K562 (cell line): ENCODE measurements around the gene FGFRL1. TPM values are rescaled to one million over a fixed set of nuclear protein-coding genes. Genes with fewer than 3 reads are reported as not detected.

Experiments used
- BRD4 ChIP-seq: fragments of 200-600 bp; sonication (generic); IDR thresholded peaks from 2 replicates; pipeline ENCODE4 v1.6.1; 2017; ENCODE audit warnings: inconsistent platforms
- EHMT2 ChIP-seq: fragments of 450-650 bp; IDR thresholded peaks from 2 replicates; pipeline ENCODE4 v1.6.1; 2018; ENCODE audit warnings: antibody characterized with exemption
- EP300 ChIP-seq: IDR thresholded peaks from 2 replicates; pipeline ENCODE4 v1.6.1; 2012; ENCODE audit warnings: low read length, improper control_type of control experiment
- FOXP1 ChIP-seq: sonication (generic); formaldehyde crosslinking; IDR thresholded peaks from 2 replicates; pipeline ENCODE4 v1.8.0; 2022; ENCODE audit warnings: mild to moderate bottlenecking, missing genetic modification reagents
- POLR2H ChIP-seq: IDR thresholded peaks from 2 replicates; pipeline ENCODE4 v1.6.1; 2016; ENCODE audit warnings: missing genetic modification characterization, low read depth, mild to moderate bottlenecking, control low read depth, missing compliant biosample characterization, moderate library complexity
- YY1 ChIP-seq, 3 experiments: IDR thresholded peaks; 2 replicates each; pipeline ENCODE4 v1.6.1; 2011; ENCODE audit warnings: low read length in 2 of 3, mild to moderate bottlenecking in 2 of 3, moderate library complexity in 2 of 3, borderline replicate concordance in 1 of 3, control low read depth in 1 of 3, low read depth in 1 of 3; ENCODE audit not compliant: insufficient read depth in 3 of 3, insufficient replicate concordance in 2 of 3, control insufficient read depth in 1 of 3, insufficient read length in 1 of 3; ENCODE audit errors: extremely low read depth in 1 of 3
- ZNF146 ChIP-seq: IDR thresholded peaks from one replicate; pipeline ENCODE4 v1.6.1; 2018; ENCODE audit warnings: missing compliant biosample characterization; ENCODE audit not compliant: unreplicated experiment
- polyA plus RNA-seq, 8 experiments: library from polyadenylated mRNA; depleted of rRNA in 4 of 8; stranded (reverse) in 5 of 8; unstranded in 3 of 8; fragments of >200 nt; fragmentation: Nextera tagmentation in 2 of 8; fragmentation: Illumina TruSeq in 1 of 8; extraction: Ambion mirVana in 2 of 8; extraction: Trizol in 1 of 8; gene quantifications; 2 replicates each; pipeline versions ENCODE4 v1.2.1 to v1.2.3, GENCODE V29; 2011 to 2014; ENCODE audit warnings: inconsistent platforms in 1 of 8, missing spikeins in 1 of 8
- total RNA-seq, 7 experiments: library from RNA; depleted of rRNA in 6 of 7; stranded (reverse); fragments of >200 nt in 6 of 7; fragmentation: Illumina TruSeq in 2 of 7; extraction: Trizol in 2 of 7; gene quantifications; 2 replicates each; pipeline versions ENCODE4 v1.2.1 to v1.2.3, GENCODE V29; 2011 to 2021; ENCODE audit warnings: low replicate concordance in 1 of 7
- TF ChIP-seq, protein P1 (sequence below), 3 experiments: IDR thresholded peaks in 2 of 3; conservative IDR thresholded peaks in 1 of 3; 2 replicates each; pipeline ENCODE4 v1.5.1; 2011 to 2012; ENCODE audit warnings: low read length in 3 of 3, mild to moderate bottlenecking in 3 of 3, control low read depth in 2 of 3, improper control_type of control experiment in 1 of 3, inconsistent platforms in 1 of 3, low read depth in 1 of 3, mixed read lengths in 1 of 3, moderate library complexity in 1 of 3; ENCODE audit not compliant: insufficient read depth in 2 of 3
- TF ChIP-seq, protein P2 (sequence below): fragments of 450-650 bp; IDR thresholded peaks from 2 replicates; pipeline ENCODE4 v1.6.1; 2016; ENCODE audit warnings: mild to moderate bottlenecking, moderate library complexity
- TF ChIP-seq, protein P3 (sequence below): fragments of 450-650 bp; formaldehyde crosslinking; IDR thresholded peaks from 2 replicates; pipeline ENCODE4 v1.4.0; 2020; ENCODE audit warnings: mild to moderate bottlenecking

The FGFRL1 gene
- total and polyA plus RNA-seq, 9 of the 15 experiments (the other 6 are each of a cell fraction or from before 2014, with no cell fraction given): 0.34 to 49.9 (median 14.6) TPM

DNA sequence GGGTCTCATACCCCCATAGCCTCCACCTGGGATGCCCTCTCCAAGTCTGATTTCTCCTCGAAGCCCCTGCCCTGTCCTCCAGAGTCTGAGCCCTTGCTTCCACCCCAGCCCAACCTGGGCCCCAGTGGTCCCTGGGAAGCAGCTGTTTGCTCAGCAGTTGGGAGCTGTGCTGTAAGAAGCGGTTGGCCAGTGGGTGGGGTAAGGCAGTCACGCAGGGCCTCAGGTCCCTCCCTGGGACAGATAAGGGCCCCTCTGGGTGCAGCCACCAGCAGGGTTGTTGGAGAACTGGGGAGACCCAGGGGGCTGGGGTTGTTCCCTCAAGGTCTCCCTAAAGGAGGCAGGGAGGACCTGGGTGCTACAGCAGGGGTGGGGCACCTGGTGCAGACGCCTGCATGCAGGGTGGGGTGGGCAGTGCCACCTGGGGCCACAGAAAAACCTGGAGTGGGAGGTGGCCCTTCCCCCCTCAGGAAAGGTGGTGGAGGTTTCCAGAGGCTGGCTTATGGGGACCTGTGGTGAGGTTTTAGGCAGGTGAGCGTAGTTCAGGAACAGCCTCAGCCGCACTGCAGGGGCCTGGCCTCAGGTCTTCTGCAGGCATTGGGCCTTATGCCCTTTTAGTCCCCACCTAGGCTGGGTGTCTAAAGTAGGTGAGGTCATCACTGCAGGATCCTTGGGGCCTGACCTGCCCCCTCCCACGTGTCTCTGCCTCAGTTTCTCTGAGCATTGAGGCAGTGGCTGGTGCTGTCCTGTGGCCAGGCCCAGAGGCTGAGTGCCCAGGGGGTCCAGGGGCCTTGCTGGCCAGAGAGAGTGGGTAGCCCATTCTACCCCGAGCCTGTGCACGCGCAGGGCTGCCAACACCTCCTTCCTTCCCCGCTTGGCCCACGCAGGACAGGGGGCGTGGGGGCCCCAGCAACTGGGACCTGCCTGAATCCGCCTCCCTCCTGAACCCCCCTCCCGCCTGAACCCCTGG lies 15.1 kb upstream of the FGFRL1 start (continued):
- TF ChIP-seq YY1 (IDR thresholded peaks at IDR 0.05; ENCODE audit: borderline replicate concordance in 1 of 3, control insufficient read depth in 1 of 3, extremely low read depth in 1 of 3, insufficient read depth in 3 of 3, insufficient read length in 1 of 3, insufficient replicate concordance in 2 of 3, low read depth in 1 of 3, low read length in 2 of 3): peak in 2 of 3 experiments; percentile 23 to 49
- TF ChIP-seq FOXP1 (CRISPR knock-in tag): peak; percentile 54; the same call in 1 of the 2 replicates
- no peak for TF ChIP-seq POLR2H (tag)
- TF ChIP-seq, protein P1, sequence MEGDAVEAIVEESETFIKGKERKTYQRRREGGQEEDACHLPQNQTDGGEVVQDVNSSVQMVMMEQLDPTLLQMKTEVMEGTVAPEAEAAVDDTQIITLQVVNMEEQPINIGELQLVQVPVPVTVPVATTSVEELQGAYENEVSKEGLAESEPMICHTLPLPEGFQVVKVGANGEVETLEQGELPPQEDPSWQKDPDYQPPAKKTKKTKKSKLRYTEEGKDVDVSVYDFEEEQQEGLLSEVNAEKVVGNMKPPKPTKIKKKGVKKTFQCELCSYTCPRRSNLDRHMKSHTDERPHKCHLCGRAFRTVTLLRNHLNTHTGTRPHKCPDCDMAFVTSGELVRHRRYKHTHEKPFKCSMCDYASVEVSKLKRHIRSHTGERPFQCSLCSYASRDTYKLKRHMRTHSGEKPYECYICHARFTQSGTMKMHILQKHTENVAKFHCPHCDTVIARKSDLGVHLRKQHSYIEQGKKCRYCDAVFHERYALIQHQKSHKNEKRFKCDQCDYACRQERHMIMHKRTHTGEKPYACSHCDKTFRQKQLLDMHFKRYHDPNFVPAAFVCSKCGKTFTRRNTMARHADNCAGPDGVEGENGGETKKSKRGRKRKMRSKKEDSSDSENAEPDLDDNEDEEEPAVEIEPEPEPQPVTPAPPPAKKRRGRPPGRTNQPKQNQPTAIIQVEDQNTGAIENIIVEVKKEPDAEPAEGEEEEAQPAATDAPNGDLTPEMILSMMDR (IDR thresholded peaks at IDR 0.05 in 2 of 3, conservative IDR thresholded peaks at IDR 0.05 in 1 of 3; ENCODE audit: insufficient read depth in 2 of 3, low read depth in 1 of 3, low read length in 3 of 3): peak in 2 of 3 experiments; percentile 25 to 30; a peak in 3 of 6 replicates
- no peak for TF ChIP-seq ZNF146
- TF ChIP-seq, protein P2, sequence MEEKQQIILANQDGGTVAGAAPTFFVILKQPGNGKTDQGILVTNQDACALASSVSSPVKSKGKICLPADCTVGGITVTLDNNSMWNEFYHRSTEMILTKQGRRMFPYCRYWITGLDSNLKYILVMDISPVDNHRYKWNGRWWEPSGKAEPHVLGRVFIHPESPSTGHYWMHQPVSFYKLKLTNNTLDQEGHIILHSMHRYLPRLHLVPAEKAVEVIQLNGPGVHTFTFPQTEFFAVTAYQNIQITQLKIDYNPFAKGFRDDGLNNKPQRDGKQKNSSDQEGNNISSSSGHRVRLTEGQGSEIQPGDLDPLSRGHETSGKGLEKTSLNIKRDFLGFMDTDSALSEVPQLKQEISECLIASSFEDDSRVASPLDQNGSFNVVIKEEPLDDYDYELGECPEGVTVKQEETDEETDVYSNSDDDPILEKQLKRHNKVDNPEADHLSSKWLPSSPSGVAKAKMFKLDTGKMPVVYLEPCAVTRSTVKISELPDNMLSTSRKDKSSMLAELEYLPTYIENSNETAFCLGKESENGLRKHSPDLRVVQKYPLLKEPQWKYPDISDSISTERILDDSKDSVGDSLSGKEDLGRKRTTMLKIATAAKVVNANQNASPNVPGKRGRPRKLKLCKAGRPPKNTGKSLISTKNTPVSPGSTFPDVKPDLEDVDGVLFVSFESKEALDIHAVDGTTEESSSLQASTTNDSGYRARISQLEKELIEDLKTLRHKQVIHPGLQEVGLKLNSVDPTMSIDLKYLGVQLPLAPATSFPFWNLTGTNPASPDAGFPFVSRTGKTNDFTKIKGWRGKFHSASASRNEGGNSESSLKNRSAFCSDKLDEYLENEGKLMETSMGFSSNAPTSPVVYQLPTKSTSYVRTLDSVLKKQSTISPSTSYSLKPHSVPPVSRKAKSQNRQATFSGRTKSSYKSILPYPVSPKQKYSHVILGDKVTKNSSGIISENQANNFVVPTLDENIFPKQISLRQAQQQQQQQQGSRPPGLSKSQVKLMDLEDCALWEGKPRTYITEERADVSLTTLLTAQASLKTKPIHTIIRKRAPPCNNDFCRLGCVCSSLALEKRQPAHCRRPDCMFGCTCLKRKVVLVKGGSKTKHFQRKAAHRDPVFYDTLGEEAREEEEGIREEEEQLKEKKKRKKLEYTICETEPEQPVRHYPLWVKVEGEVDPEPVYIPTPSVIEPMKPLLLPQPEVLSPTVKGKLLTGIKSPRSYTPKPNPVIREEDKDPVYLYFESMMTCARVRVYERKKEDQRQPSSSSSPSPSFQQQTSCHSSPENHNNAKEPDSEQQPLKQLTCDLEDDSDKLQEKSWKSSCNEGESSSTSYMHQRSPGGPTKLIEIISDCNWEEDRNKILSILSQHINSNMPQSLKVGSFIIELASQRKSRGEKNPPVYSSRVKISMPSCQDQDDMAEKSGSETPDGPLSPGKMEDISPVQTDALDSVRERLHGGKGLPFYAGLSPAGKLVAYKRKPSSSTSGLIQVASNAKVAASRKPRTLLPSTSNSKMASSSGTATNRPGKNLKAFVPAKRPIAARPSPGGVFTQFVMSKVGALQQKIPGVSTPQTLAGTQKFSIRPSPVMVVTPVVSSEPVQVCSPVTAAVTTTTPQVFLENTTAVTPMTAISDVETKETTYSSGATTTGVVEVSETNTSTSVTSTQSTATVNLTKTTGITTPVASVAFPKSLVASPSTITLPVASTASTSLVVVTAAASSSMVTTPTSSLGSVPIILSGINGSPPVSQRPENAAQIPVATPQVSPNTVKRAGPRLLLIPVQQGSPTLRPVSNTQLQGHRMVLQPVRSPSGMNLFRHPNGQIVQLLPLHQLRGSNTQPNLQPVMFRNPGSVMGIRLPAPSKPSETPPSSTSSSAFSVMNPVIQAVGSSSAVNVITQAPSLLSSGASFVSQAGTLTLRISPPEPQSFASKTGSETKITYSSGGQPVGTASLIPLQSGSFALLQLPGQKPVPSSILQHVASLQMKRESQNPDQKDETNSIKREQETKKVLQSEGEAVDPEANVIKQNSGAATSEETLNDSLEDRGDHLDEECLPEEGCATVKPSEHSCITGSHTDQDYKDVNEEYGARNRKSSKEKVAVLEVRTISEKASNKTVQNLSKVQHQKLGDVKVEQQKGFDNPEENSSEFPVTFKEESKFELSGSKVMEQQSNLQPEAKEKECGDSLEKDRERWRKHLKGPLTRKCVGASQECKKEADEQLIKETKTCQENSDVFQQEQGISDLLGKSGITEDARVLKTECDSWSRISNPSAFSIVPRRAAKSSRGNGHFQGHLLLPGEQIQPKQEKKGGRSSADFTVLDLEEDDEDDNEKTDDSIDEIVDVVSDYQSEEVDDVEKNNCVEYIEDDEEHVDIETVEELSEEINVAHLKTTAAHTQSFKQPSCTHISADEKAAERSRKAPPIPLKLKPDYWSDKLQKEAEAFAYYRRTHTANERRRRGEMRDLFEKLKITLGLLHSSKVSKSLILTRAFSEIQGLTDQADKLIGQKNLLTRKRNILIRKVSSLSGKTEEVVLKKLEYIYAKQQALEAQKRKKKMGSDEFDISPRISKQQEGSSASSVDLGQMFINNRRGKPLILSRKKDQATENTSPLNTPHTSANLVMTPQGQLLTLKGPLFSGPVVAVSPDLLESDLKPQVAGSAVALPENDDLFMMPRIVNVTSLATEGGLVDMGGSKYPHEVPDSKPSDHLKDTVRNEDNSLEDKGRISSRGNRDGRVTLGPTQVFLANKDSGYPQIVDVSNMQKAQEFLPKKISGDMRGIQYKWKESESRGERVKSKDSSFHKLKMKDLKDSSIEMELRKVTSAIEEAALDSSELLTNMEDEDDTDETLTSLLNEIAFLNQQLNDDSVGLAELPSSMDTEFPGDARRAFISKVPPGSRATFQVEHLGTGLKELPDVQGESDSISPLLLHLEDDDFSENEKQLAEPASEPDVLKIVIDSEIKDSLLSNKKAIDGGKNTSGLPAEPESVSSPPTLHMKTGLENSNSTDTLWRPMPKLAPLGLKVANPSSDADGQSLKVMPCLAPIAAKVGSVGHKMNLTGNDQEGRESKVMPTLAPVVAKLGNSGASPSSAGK: peak; percentile 41
- TF ChIP-seq BRD4: no peak
- TF ChIP-seq, protein P3, sequence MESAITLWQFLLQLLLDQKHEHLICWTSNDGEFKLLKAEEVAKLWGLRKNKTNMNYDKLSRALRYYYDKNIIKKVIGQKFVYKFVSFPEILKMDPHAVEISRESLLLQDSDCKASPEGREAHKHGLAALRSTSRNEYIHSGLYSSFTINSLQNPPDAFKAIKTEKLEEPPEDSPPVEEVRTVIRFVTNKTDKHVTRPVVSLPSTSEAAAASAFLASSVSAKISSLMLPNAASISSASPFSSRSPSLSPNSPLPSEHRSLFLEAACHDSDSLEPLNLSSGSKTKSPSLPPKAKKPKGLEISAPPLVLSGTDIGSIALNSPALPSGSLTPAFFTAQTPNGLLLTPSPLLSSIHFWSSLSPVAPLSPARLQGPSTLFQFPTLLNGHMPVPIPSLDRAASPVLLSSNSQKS (CRISPR knock-in tag): no peak
- peak; percentile 80 for TF ChIP-seq EP300
- no peak for TF ChIP-seq EHMT2
